Mucosa of descending colon (tissue), 3 donors: ENCODE results near the gene CDS1. TPM values are rescaled to one million over a fixed set of nuclear protein-coding genes. Genes with fewer than 3 reads are reported as not detected.
"Not testable (repeated sequence)": the region's sequence is repeated elsewhere in the genome, so short reads cannot be mapped to it uniquely, and the experiment has no call there.

Experiments used
- ATAC-seq: fragments of 200-7000 bp; cut with Tn5 transposase; one replicate; pipeline ENCODE4 v1.9.1; 2020; ENCODE audit warnings: mild to moderate bottlenecking, moderate library complexity
- DNase-seq, 3 donors: peaks; one replicate each; pipeline ENCODE4 v3.0.0-alpha.2; 2020
- H3K36me3 ChIP-seq: fragments of 200-600 bp; one replicate; pipeline ENCODE4 v1.8.0; 2021; ENCODE audit warnings: low read depth, mild to moderate bottlenecking
- H3K4me1 ChIP-seq: fragments of 200-600 bp; one replicate; pipeline ENCODE4 v1.8.0; 2021; ENCODE audit warnings: low read depth, mild to moderate bottlenecking
- H3K4me3 ChIP-seq: fragments of 200-600 bp; one replicate; pipeline ENCODE4 v1.8.0; 2021; ENCODE audit warnings: mild to moderate bottlenecking
- H3K9me3 ChIP-seq: fragments of 200-600 bp; one replicate; pipeline ENCODE4 v1.8.0; 2021; ENCODE audit warnings: mild to moderate bottlenecking
- CTCF ChIP-seq: fragments of 200-600 bp; IDR thresholded peaks from one replicate; pipeline ENCODE4 v1.8.0; 2022; ENCODE audit warnings: antibody characterized with exemption, mild to moderate bottlenecking
- intact Hi-C, 2 donors: fragments of 100-400 bp; cut with DNase I in 1 of 2; cut with micrococcal nuclease in 1 of 2; formaldehyde crosslinking; loops; one replicate each; pipeline versions ENCODE4 v1.11.0 to v1.11.1; 2022; cut with DNase I, micrococcal nuclease
- total RNA-seq, 3 donors: library from RNA; stranded (reverse); fragmentation: NEBNext Ultra II Directional in 2 of 3; extraction: Animal tissue kit (Norgen Biotek cat#: 25700) in 2 of 3; gene quantifications; one replicate each; pipeline versions ENCODE4 v1.2.1 to v1.2.4, GENCODE V29; 2021 to 2023
- donor health status: DM: no; HTN: no; CAD: no; lungs with moderate emphysema.
- donor health status: DM: no; HTN: no; CAD: no.
- donor health status: DM: no; HTN: yes; CAD: no.

The CDS1 gene
- total RNA-seq, 3 donors from 2014 or later: 18.9 to 44.2 (median 39.2) TPM

- Histone ChIP-seq H3K9me3 (no peaks in the 10 kb centered on the region), H3K36me3 (no peaks in the 10 kb centered on the region), H3K4me3 (no peak overlapping the region), H3K4me1 (no peaks in the 10 kb centered on the region)
- DNase-seq: no peak
- no peak for TF ChIP-seq CTCF
- intact Hi-C loops: no loop called here
- ATAC-seq: no peak
These were observed 94.2 kb downstream of the CDS1 start for GRCh38 chr4:84677093-84677492.

GRCh38 chr4:84677995-84678394 lies 95.1 kb downstream of the CDS1 start:
- peaks cover 6% of the 10 kb centered on the region for H3K4me1 ChIP-seq
- no peaks in the 10 kb centered on the region for H3K36me3 ChIP-seq
- H3K9me3 ChIP-seq: no peaks in the 10 kb centered on the region
- H3K4me3 ChIP-seq: no peak overlapping the region
- intact Hi-C loops: no loop called here
- no peak for ATAC-seq
- DNase-seq: no peak
- TF ChIP-seq CTCF: no peak

- DNase-seq: no peak
- Histone ChIP-seq H3K9me3 (no peaks in the 10 kb centered on the region), H3K4me3 (no peak overlapping the region), H3K36me3 (no peaks in the 10 kb centered on the region), H3K4me1 (peaks cover 7% of the 10 kb centered on the region)
- intact Hi-C loops: no loop called here
- ATAC-seq: no peak
- no peak for TF ChIP-seq CTCF
These were observed 96.2 kb downstream of the CDS1 start for GRCh38 chr4:84678976-84679744.

GRCh38 chr4:84680956-84681355 lies 98.0 kb downstream of the CDS1 start:
- peaks cover 7% of the 10 kb centered on the region for H3K4me1 ChIP-seq
- no peak for TF ChIP-seq CTCF
- no peaks in the 10 kb centered on the region for H3K36me3 ChIP-seq
- no peak overlapping the region for H3K4me3 ChIP-seq
- H3K9me3 ChIP-seq: no peaks in the 10 kb centered on the region
- ATAC-seq (no peak), DNase-seq (no peak)
- intact Hi-C loops: no loop called here

GRCh38 chr4:84681486-84682274 lies 98.8 kb downstream of the CDS1 start:
- intact Hi-C loops: no loop called here
- Histone ChIP-seq H3K4me1 (peaks cover 7% of the 10 kb centered on the region), H3K36me3 (no peaks in the 10 kb centered on the region), H3K4me3 (no peak overlapping the region), H3K9me3 (no peaks in the 10 kb centered on the region)
- TF ChIP-seq CTCF: no peak
- ATAC-seq (peak; percentile 88), DNase-seq (peak in 2 of 3 donors; percentile 36 to 49)

GRCh38 chr4:84682661-84683060 lies 99.7 kb downstream of the CDS1 start:
- intact Hi-C loops, H3K9me3 ChIP-seq, DNase-seq, H3K4me3 ChIP-seq, H3K4me1 ChIP-seq, H3K36me3 ChIP-seq, ATAC-seq: not testable (repeated sequence)
